IPS-15b (cell line): ENCODE measurements around the gene VPS4B.
A peak's percentile ranks its signal among the peaks of the same experiment; 100 is the strongest.

ENCODE experiments used
- H3K27me3 ChIP-seq: one replicate; pipeline ENCODE4 v1.6.1; 2013; ENCODE audit warnings: low read length; ENCODE audit not compliant: control insufficient read depth, insufficient read depth
- H3K36me3 ChIP-seq: one replicate; pipeline ENCODE4 v1.6.1; 2013; ENCODE audit warnings: low read length; ENCODE audit not compliant: control insufficient read depth, insufficient read depth
- H3K4me1 ChIP-seq: one replicate; pipeline ENCODE4 v1.6.1; 2013; ENCODE audit warnings: mild to moderate bottlenecking, low read length; ENCODE audit not compliant: control insufficient read depth, insufficient read depth
- H3K4me3 ChIP-seq: one replicate; pipeline ENCODE4 v1.5.1; 2013; ENCODE audit warnings: low read depth, low read length
- H3K9ac ChIP-seq: one replicate; pipeline ENCODE4 v1.6.1; 2013; ENCODE audit warnings: low read depth, mild to moderate bottlenecking, low read length
- H3K9me3 ChIP-seq: one replicate; pipeline ENCODE4 v1.6.1; 2013; ENCODE audit warnings: mild to moderate bottlenecking, low read length; ENCODE audit not compliant: control insufficient read depth, insufficient read depth

The VPS4B gene

GRCh38 chr18:63387861-63388260, 34.4 kb downstream of the VPS4B start:
- Histone ChIP-seq H3K4me3 (no peak overlapping the region), H3K27me3 (no peaks in the 10 kb centered on the region), H3K9ac (no peak overlapping the region), H3K4me1 (no peaks in the 10 kb centered on the region), H3K9me3 (no peaks in the 10 kb centered on the region), H3K36me3 (peaks cover 11% of the 10 kb centered on the region)

DNA sequence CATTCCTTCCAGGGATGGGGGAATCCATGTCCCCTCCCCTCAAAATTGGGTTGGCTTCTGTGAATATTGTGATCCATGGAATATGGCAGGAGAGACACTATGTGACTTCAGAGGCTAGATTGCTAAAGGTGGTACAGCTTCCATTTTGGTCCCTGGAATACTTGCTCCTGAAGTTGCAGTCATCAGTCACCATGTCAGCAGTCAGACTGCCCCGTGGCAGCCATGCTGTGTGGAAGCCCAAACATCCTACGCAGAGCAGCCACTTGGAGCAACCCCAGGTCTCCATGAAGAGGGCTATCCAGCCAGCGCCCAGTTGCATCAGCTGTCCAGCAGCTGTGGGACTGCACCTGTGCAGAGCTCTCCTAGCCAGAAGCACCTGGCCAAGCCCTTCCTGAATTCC, 39.4 kb downstream of the VPS4B start:
- no peak overlapping the region for H3K4me3 ChIP-seq
- no peaks in the 10 kb centered on the region for H3K9me3 ChIP-seq
- H3K27me3 ChIP-seq = no peaks in the 10 kb centered on the region
- H3K36me3 ChIP-seq = no peaks in the 10 kb centered on the region
- no peaks in the 10 kb centered on the region for H3K4me1 ChIP-seq
- no peak overlapping the region for H3K9ac ChIP-seq

DNA sequence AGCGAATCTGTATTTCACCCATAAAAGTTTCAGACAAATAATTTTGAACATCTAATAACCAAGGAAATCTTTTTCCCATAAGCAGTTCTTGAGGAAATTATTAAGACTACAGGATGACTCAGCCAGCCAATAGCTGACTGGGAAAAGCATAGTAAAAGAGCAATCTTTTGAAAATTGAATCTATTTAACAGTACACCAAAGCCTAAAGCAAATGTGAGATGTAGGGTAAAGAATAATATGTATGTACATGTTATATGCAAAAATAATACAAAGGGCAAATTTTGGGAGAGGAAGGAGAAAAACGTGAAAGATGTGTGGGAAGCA, 42.7 kb downstream of the VPS4B start:
- H3K27me3 ChIP-seq = no peaks in the 10 kb centered on the region
- no peak overlapping the region for H3K4me3 ChIP-seq
- no peak overlapping the region for H3K9ac ChIP-seq
- no peaks in the 10 kb centered on the region for H3K4me1 ChIP-seq
- H3K9me3 ChIP-seq = no peaks in the 10 kb centered on the region
- no peaks in the 10 kb centered on the region for H3K36me3 ChIP-seq

DNA sequence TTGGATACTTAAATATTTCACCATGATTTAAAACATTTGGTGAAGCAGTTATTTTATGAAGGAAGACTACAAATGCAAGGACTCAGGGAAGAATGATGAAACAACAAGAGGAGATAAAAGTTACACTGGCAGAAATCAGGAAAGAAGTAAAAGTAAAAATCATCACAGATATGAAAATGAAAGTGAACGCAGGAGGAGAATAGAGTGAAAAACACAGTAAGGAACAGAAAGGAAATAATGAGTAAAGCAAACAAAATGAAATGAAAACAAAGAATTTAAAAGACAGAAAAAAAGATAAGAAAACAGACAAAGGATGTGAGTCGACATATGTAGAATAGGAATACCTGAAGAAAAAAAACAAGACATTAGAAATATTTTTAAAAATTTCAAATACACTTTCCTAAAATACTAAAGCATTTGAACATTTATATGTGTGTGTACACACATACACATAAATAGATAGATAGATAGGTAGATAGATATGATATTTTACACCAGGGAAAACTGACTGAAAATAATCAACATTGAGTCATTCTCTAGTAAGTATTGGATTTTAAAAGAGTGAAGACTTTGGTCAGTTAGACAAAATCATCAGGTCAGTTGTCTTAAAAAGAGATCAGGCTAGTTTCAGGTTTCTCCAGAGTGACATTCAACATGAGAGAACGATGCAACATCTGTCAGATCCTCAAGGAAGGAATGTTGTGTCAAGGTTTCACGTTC, 43.2 kb downstream of the VPS4B start:
- Histone ChIP-seq H3K9me3 (no peaks in the 10 kb centered on the region), H3K36me3 (no peaks in the 10 kb centered on the region), H3K4me3 (no peak overlapping the region), H3K27me3 (no peaks in the 10 kb centered on the region), H3K4me1 (no peaks in the 10 kb centered on the region), H3K9ac (no peak overlapping the region)

- H3K36me3 ChIP-seq = no peaks in the 10 kb centered on the region
- H3K9ac ChIP-seq = no peak overlapping the region
- no peaks in the 10 kb centered on the region for H3K27me3 ChIP-seq
- no peaks in the 10 kb centered on the region for H3K9me3 ChIP-seq
- H3K4me3 ChIP-seq = no peak overlapping the region
- H3K4me1 ChIP-seq = no peaks in the 10 kb centered on the region
These were observed 44.8 kb downstream of the VPS4B start for GRCh38 chr18:63377275-63377980.

DNA sequence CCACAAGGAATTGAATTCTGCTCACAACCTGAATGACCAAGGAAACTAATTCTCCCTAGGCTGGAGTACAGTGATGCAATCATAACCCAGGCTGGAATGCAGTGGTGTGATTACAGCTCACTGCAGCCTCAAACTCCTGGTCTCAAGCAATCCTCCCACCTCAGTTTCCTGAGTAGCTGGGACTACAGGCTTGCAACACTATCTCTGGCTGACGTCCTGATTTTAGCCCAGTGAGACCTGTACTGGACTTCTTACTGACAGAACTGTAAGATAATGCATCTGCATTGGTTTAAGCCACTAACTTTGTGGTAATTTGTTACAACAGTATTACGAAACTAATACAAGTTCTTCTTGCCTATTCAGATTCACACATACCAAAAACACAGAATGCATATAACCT, 45.7 kb downstream of the VPS4B start:
- H3K4me3 ChIP-seq = no peak overlapping the region
- H3K4me1 ChIP-seq = no peaks in the 10 kb centered on the region
- H3K27me3 ChIP-seq = no peaks in the 10 kb centered on the region
- H3K9ac ChIP-seq = no peak overlapping the region
- no peaks in the 10 kb centered on the region for H3K36me3 ChIP-seq
- no peaks in the 10 kb centered on the region for H3K9me3 ChIP-seq

GRCh38 chr18:63374540-63374939, 47.7 kb downstream of the VPS4B start:
- Histone ChIP-seq H3K4me3 (no peak overlapping the region), H3K36me3 (no peaks in the 10 kb centered on the region), H3K9me3 (no peaks in the 10 kb centered on the region), H3K27me3 (no peaks in the 10 kb centered on the region), H3K9ac (no peak overlapping the region), H3K4me1 (no peaks in the 10 kb centered on the region)

- Histone ChIP-seq H3K4me1 (no peaks in the 10 kb centered on the region), H3K9ac (no peak overlapping the region), H3K4me3 (no peak overlapping the region), H3K9me3 (no peaks in the 10 kb centered on the region), H3K27me3 (no peaks in the 10 kb centered on the region), H3K36me3 (no peaks in the 10 kb centered on the region)
These were observed 49.1 kb downstream of the VPS4B start for GRCh38 chr18:63373161-63373560.

GRCh38 chr18:63368611-63369010, 53.7 kb downstream of the VPS4B start:
- Histone ChIP-seq H3K27me3 (no peaks in the 10 kb centered on the region), H3K9ac (no peak overlapping the region), H3K36me3 (no peaks in the 10 kb centered on the region), H3K4me3 (no peak overlapping the region), H3K4me1 (peaks cover 3% of the 10 kb centered on the region), H3K9me3 (no peaks in the 10 kb centered on the region)

- peaks cover 3% of the 10 kb centered on the region for H3K4me1 ChIP-seq
- H3K36me3 ChIP-seq = no peaks in the 10 kb centered on the region
- H3K4me3 ChIP-seq = peak within 1 kb of the TSS; percentile 83
- no peaks in the 10 kb centered on the region for H3K27me3 ChIP-seq
- no peaks in the 10 kb centered on the region for H3K9me3 ChIP-seq
- peak within 1 kb of the TSS; percentile 70 for H3K9ac ChIP-seq
These were observed 55.0 kb downstream of the VPS4B start, which contains the start of gene KDSR for GRCh38 chr18:63367053-63367953. KDSR (minus strand) TSS chr18:63367206; CDS start chr18:63367118, 88 bp downstream.

GRCh38 chr18:63366213-63367052, 55.8 kb downstream of the VPS4B start:
- Histone ChIP-seq H3K9me3 (no peaks in the 10 kb centered on the region), H3K4me3 (peak overlapping the region; percentile 83), H3K9ac (peak overlapping the region; percentile 70), H3K36me3 (no peaks in the 10 kb centered on the region), H3K27me3 (no peaks in the 10 kb centered on the region), H3K4me1 (peaks cover 3% of the 10 kb centered on the region)
